ENCODE data around the gene TTC6.

GRCh38 chr14:37592482-37593408 is 2.7 kb upstream of the TTC6 start:
- TF ChIP-seq CTCF (IDR thresholded peaks at IDR 0.05 in 8 of 11, conservative IDR thresholded peaks at IDR 0.05 in 3 of 11) (no peak), POLR2AphosphoS5 (IDR thresholded peaks at IDR 0.05) (no peak), POLR2A (IDR thresholded peaks at IDR 0.05) (no peak)
